ENCODE data around the gene ZNF273.
"Not testable (repeated sequence)": the region's sequence is repeated elsewhere in the genome, so short reads cannot be mapped to it uniquely, and the experiment has no call there.

Gene ZNF273

DNA sequence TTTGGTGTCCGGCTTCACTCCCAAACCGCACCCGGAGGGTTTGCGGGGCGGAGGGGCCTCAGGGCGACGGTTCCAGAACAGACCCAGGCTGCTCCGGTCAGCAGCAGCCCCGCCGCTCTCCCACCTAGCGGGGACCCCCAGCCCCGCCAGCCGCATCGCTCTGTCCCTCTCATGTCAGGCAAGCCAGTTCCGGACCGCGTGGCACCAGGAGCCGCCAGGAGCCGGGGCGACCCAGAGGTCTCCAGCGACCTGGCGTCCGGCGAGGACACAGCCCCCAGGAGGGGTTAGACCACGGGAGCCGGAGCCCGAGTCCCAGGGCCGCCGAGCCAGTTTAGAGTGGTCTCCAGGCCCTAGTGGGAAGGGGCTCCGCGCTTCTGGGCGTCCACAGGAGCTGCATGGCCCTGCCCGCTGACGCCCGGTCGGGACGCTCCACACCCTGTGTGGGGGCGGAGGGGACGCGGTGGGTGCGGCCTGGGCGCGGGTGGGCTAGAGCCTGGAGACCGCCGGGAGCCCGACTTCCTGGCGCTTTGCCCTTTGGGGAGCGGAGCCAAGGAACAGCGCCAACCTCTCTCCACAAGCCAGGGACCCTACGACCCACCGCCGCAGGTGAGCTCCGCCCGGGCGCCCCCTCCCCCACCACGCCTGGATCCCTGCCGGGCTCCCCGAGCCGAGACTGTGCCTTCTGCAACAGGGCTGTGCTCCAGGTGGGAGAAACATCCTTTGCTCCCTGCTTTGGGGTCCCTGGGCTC lies 44.4 kb downstream of the ZNF273 start:
- DNase-seq: no peak

- DNase-seq: not testable (repeated sequence)
Observed at GRCh38 chr7:64948774-64949173, 45.7 kb downstream of the ZNF273 start.

- not testable (repeated sequence) for DNase-seq
Observed at GRCh38 chr7:64950673-64951072, 47.6 kb downstream of the ZNF273 start.

DNA sequence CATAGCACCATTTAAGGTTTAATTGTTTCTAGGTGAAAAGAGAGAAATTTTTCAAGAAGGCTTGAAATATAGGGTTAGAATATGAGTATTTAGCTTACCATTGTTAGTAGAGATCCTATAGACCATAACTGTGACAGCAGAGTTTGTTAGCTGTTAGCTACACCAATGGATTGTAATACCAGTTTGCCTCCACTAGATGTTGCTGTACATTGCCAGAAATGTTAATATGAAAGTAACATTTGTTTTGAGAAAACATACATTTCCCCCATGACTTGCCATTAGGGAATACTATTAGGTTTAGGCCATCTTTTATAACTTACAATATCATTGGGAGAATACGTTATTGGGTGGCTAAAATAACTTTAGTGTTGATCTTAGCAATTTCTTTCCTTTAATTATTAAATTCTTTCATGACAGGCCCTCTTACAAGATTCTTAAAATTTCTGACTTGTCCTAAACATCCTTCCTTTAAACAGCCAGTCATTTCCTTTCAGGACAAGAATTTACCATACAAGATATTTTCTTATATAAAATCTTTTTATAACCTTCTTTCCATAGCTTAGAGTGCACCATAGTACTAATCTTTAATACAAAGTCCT lies 48.3 kb downstream of the ZNF273 start:
- no peak for DNase-seq

DNA sequence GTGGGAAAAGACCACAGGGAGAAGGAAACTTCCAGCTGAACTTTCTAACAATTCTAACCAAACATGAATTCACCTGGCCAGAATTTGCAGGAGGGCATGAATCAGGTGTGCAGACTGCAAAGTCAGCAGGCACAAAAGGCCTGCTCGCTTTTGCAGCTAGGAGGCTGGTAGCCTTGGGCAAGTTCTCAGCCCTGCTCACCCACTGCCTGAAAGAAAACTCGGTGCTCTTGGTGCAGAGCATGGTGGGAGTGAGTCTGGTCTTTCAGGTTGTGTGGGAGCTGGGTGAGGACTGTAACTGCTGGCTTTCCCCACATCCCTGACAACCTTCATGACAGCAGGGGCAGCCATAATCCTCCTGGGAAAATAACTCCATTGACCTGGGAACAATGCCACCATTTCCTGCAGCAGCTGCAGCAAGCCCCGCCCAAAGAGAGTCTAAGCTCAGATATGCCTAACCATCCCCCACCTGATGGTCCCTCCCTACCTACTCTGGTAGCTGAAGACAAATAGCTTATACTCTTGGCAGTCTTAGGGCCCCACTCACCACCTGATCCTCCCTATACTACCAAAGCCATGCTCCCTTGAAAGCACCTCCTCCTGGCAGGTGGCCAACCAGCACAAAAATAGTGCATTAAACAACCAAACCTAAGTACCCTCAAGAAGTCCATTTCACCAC lies 56.1 kb downstream of the ZNF273 start:
- DNase-seq: no peak

DNA sequence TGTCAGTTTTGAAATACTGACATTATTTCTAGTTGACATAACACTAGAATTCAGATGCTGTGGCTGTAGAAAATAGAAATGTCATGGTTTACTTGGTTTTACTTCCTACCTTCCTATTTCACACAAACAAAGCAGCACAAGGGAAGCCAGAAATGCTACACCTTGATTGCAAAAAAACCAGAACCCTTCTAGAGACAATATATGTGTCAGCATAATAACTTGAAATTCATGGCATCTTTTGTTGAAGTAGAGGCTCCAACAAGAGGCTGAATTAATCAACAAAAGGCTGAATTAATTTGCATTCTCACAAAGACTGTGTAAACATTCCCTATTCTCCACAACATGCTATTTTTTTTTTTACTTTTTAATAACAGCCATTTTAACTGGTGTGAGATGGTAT lies 62.5 kb downstream of the ZNF273 start:
- DNase-seq: no peak

DNA sequence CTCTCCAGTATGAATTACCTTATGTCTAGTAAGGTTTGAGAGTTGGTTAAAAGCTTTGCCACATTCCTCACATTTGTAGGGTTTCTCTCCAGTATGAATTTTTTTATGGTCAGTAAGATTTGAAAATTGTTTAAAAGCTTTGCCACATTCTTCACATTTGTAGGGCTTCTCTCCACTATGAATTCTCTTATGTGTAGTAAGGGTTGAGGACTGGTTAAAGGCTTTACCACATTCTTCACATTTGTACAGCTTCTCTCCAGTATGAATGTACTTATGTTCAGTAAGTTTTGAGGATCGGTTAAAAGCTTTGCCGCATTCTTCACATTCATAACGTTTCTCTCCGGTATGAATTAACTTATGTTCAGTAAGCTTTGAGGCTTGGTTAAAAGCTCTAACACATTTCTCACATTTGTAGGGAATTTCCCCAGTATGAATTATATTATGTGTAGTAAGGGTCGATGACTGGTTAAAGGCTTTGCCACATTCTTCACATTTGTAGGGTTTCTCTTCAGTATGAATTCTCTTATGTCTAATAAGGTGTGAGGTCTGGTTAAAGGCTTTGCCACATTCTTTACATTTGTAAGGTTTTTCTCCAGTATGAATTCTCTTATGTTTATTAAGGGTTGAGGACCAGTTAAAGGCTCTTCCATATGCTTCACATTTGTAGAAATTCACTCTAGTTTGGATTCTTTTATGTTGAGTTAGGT lies 75.6 kb downstream of the ZNF273 start:
- DNase-seq: no peak

Data from stimulated activated CD8-positive, alpha-beta memory T cell treated with anti-CD3 and anti-CD28 coated beads, Interleukin-4, amount 100 ng/mL, for 48 hours (primary cell).